Hepatocyte (in vitro differentiated cells): ENCODE results near the gene PCDH10.

Experiments used
- EZH2 ChIP-seq: fragments of 200-600 bp; sonication (generic); IDR thresholded peaks from 2 replicates; pipeline ENCODE4 v1.6.1; 2016; ENCODE audit warnings: antibody characterized with exemption, mild to moderate bottlenecking, borderline replicate concordance
- EZH2phosphoT487 ChIP-seq: fragments of 200-600 bp; sonication (generic); IDR thresholded peaks from one replicate; pipeline ENCODE4 v1.6.1; 2018; ENCODE audit warnings: antibody characterized with exemption, mild to moderate bottlenecking, low read depth, moderate library complexity; ENCODE audit not compliant: unreplicated experiment, severe bottlenecking
- TF ChIP-seq, protein P1 (sequence below): fragments of 200-600 bp; sonication (generic); IDR thresholded peaks from 2 replicates; pipeline ENCODE4 v1.5.1; 2016; ENCODE audit warnings: antibody characterized with exemption, mild to moderate bottlenecking; ENCODE audit not compliant: poor library complexity

DNA sequence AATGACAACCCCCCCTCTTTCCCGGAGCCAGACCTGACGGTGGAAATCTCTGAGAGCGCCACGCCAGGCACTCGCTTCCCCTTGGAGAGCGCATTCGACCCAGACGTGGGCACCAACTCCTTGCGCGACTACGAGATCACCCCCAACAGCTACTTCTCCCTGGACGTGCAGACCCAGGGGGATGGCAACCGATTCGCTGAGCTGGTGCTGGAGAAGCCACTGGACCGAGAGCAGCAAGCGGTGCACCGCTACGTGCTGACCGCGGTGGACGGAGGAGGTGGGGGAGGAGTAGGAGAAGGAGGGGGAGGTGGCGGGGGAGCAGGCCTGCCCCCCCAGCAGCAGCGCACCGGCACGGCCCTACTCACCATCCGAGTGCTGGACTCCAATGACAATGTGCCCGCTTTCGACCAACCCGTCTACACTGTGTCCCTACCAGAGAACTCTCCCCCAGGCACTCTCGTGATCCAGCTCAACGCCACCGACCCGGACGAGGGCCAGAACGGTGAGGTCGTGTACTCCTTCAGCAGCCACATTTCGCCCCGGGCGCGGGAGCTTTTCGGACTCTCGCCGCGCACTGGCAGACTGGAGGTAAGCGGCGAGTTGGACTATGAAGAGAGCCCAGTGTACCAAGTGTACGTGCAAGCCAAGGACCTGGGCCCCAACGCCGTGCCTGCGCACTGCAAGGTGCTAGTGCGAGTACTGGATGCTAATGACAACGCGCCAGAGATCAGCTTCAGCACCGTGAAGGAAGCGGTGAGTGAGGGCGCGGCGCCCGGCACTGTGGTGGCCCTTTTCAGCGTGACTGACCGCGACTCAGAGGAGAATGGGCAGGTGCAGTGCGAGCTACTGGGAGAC is 1.6 kb downstream of the PCDH10 start:
- TF ChIP-seq, protein P1, sequence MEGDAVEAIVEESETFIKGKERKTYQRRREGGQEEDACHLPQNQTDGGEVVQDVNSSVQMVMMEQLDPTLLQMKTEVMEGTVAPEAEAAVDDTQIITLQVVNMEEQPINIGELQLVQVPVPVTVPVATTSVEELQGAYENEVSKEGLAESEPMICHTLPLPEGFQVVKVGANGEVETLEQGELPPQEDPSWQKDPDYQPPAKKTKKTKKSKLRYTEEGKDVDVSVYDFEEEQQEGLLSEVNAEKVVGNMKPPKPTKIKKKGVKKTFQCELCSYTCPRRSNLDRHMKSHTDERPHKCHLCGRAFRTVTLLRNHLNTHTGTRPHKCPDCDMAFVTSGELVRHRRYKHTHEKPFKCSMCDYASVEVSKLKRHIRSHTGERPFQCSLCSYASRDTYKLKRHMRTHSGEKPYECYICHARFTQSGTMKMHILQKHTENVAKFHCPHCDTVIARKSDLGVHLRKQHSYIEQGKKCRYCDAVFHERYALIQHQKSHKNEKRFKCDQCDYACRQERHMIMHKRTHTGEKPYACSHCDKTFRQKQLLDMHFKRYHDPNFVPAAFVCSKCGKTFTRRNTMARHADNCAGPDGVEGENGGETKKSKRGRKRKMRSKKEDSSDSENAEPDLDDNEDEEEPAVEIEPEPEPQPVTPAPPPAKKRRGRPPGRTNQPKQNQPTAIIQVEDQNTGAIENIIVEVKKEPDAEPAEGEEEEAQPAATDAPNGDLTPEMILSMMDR: no peak
- no peak for TF ChIP-seq EZH2phosphoT487
- no peak for TF ChIP-seq EZH2
